ENCODE measurements around the gene HRCT1. TPM values are rescaled to one million over a fixed set of nuclear protein-coding genes. Genes with fewer than 3 reads are reported as not detected.
"Not testable (repeated sequence)": the region's sequence is repeated elsewhere in the genome, so short reads cannot be mapped to it uniquely, and the experiment has no call there.

The HRCT1 gene
- total RNA-seq, 2 donors from 2014 or later = 43.1 to 65.0 TPM

GRCh38 chr9:35872505-35872904, 33.5 kb upstream of the HRCT1 start:
- intact Hi-C loops (cut with DNase I) = no loop called here
- Histone ChIP-seq H3K4me1 (no peaks in the 10 kb centered on the region), H3K27me3 (no peaks in the 10 kb centered on the region)

GRCh38 chr9:35882263-35882848, 23.6 kb upstream of the HRCT1 start:
- Histone ChIP-seq H3K9ac (ENCODE audit: low read depth in 2 of 2, low read length in 2 of 2) (no peak overlapping the region), H3K36me3 (no peaks in the 10 kb centered on the region), H3K4me3 (no peak overlapping the region), H3K9me3 (no peaks in the 10 kb centered on the region), H3K27me3 (no peaks in the 10 kb centered on the region), H3K4me1 (no peaks in the 10 kb centered on the region), H3K27ac (no peak overlapping the region)
- DNase-seq = peak; percentile 92
- intact Hi-C loops (cut with DNase I) = loop anchor here (2.0 kb wide), 1 partner anchor 56 kb away; no protein-coding TSS in a partner anchor
- peak; percentile 96 for TF ChIP-seq CTCF (IDR thresholded peaks at IDR 0.05)

More at GRCh38 chr9:35872505-35872904, 33.5 kb upstream of the HRCT1 start:
- no peak overlapping the region for H3K27ac ChIP-seq
- H3K4me3 ChIP-seq = no peak overlapping the region
- H3K9me3 ChIP-seq = no peaks in the 10 kb centered on the region
- DNase-seq = no peak
- TF ChIP-seq CTCF (IDR thresholded peaks at IDR 0.05) = no peak
- H3K36me3 ChIP-seq = no peaks in the 10 kb centered on the region
- H3K9ac ChIP-seq (ENCODE audit: low read depth in 2 of 2, low read length in 2 of 2) = no peak overlapping the region

GRCh38 chr9:35882996-35883395, 23.0 kb upstream of the HRCT1 start:
- TF ChIP-seq CTCF (IDR thresholded peaks at IDR 0.05) = no peak

GRCh38 chr9:35884908-35885307, 21.1 kb upstream of the HRCT1 start:
- H3K4me1 ChIP-seq; H3K27ac ChIP-seq; H3K27me3 ChIP-seq; H3K36me3 ChIP-seq; intact Hi-C loops (cut with DNase I); H3K9ac ChIP-seq (ENCODE audit: low read depth in 2 of 2, low read length in 2 of 2); H3K4me3 ChIP-seq; H3K9me3 ChIP-seq; DNase-seq: not testable (repeated sequence)

More at GRCh38 chr9:35882996-35883395, 23.0 kb upstream of the HRCT1 start:
- Histone ChIP-seq H3K27ac (no peak overlapping the region), H3K27me3 (no peaks in the 10 kb centered on the region), H3K9ac (ENCODE audit: low read depth in 2 of 2, low read length in 2 of 2) (no peak overlapping the region), H3K9me3 (no peaks in the 10 kb centered on the region), H3K36me3 (no peaks in the 10 kb centered on the region), H3K4me3 (no peak overlapping the region), H3K4me1 (no peaks in the 10 kb centered on the region)
- intact Hi-C loops (cut with DNase I) = loop anchor here (2.0 kb wide), 1 partner anchor 56 kb away; no protein-coding TSS in a partner anchor
- DNase-seq = no peak

- Histone ChIP-seq H3K4me3 (no peak overlapping the region), H3K4me1 (no peaks in the 10 kb centered on the region), H3K9ac (ENCODE audit: low read depth in 2 of 2, low read length in 2 of 2) (no peak overlapping the region), H3K27ac (no peak overlapping the region), H3K9me3 (no peaks in the 10 kb centered on the region), H3K27me3 (no peaks in the 10 kb centered on the region), H3K36me3 (no peaks in the 10 kb centered on the region)
- DNase-seq = no peak
- TF ChIP-seq CTCF (IDR thresholded peaks at IDR 0.05) = no peak
- intact Hi-C loops (cut with DNase I) = loop anchor here (5.0 kb wide), 1 partner anchor 99 kb away; the partner anchor contains the start of gene NPR2
Measured at GRCh38 chr9:35891646-35892045, 14.4 kb upstream of the HRCT1 start.

GRCh38 chr9:35892051-35892450, 14.0 kb upstream of the HRCT1 start:
- H3K27me3 ChIP-seq = no peaks in the 10 kb centered on the region
- no peak for TF ChIP-seq CTCF (IDR thresholded peaks at IDR 0.05)
- intact Hi-C loops (cut with DNase I) = loop anchor here (5.0 kb wide), 1 partner anchor 100 kb away; the partner anchor contains the start of gene NPR2
- no peak overlapping the region for H3K4me3 ChIP-seq
- no peak overlapping the region for H3K27ac ChIP-seq
- DNase-seq = no peak
- H3K9ac ChIP-seq (ENCODE audit: low read depth in 2 of 2, low read length in 2 of 2) = no peak overlapping the region
- H3K4me1 ChIP-seq = no peaks in the 10 kb centered on the region
- H3K9me3 ChIP-seq = no peaks in the 10 kb centered on the region
- H3K36me3 ChIP-seq = no peaks in the 10 kb centered on the region

Data from colonic mucosa (tissue), 4 donors.